Neural crest cell (in vitro differentiated cells): Measurements from ENCODE around the gene DHDH. TPM values are rescaled to one million over a fixed set of nuclear protein-coding genes. Genes with fewer than 3 reads are reported as not detected.

ENCODE experiments used
- DNase-seq: peaks from one replicate; pipeline ENCODE4 v3.0.0; 2021; ENCODE audit warnings: low read depth, mixed read lengths, low spot score
- H3K27ac Mint-ChIP-seq: one replicate; pipeline ENCODE4 v1.8.0; 2021; ENCODE audit warnings: mild to moderate bottlenecking, mixed read lengths; ENCODE audit not compliant: unreplicated experiment
- H3K27me3 Mint-ChIP-seq: 2 replicates; pipeline ENCODE4 v1.8.0; 2021; ENCODE audit warnings: low read depth, mild to moderate bottlenecking, mixed read lengths
- H3K36me3 Mint-ChIP-seq: 2 replicates; pipeline ENCODE4 v1.8.0; 2021; ENCODE audit warnings: low read depth, mild to moderate bottlenecking, mixed read lengths
- H3K4me1 Mint-ChIP-seq: 2 replicates; pipeline ENCODE4 v1.8.0; 2021; ENCODE audit warnings: mixed read lengths
- H3K4me3 Mint-ChIP-seq: one replicate; pipeline ENCODE4 v1.8.0; 2021; ENCODE audit warnings: mild to moderate bottlenecking, mixed read lengths
- H3K9me3 Mint-ChIP-seq: 2 replicates; pipeline ENCODE4 v1.8.0; 2021; ENCODE audit warnings: mixed read lengths
- total RNA-seq: library from RNA; stranded (reverse); gene quantifications from 2 replicates; pipeline ENCODE4 v1.2.1, GENCODE V29; 2021
- TF ChIP-seq, protein P1 (sequence below): fragments of 200-600 bp; sonication (generic); conservative IDR thresholded peaks from 2 replicates; pipeline ENCODE4 v1.5.0; 2021; ENCODE audit warnings: antibody characterized with exemption, mild to moderate bottlenecking

DHDH gene
- total RNA-seq, 1 donor from 2014 or later: 0.47 TPM

DNA sequence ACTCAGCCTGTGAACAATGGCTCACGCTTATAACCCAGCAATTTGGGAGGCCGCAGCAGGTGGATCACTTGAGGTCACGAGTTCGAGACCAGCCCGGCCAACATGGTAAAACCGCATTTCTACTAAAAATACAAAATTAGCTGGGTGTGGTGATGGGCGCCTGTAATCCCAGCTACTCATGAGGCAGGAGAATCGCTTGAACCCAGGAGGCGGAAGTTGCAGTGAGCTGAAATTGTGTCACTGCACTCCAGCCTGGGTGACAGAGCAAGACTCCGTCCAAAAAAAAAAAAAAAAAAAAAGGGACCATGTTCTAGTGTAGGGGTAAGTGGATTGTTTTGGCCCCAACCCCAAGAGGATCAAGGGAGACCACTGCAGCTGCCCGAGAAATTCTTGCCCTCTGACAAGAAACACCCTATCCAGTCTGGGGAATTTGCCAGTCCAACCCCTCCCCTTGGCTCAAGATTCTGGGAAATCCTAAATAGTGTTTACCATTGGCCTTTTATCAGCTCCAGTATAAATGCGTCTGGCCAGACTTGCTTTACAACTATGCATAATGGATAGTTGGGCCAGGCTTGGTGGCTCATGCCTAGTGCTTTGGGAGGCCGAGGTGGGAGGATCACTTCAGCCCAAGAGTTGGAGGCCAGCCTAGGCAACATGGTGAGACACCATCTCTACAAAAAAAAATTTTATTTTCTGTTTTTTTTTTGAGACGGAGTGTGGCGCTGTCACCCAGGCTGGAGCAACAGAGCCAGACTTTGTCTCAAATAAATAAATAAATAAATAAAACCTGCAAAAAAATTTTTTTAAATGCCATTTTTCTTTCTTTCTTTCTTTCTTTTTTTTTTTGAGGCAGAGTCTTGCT is 5.1 kb upstream of the DHDH start:
- Mint-ChIP-seq H3K36me3 (no peaks in the 10 kb centered on the region), H3K9me3 (no peaks in the 10 kb centered on the region), H3K4me1 (peaks cover 7% of the 10 kb centered on the region), H3K27me3 (peaks cover 27% of the 10 kb centered on the region), H3K27ac (no peak overlapping the region), H3K4me3 (no peak overlapping the region)
- TF ChIP-seq, protein P1, sequence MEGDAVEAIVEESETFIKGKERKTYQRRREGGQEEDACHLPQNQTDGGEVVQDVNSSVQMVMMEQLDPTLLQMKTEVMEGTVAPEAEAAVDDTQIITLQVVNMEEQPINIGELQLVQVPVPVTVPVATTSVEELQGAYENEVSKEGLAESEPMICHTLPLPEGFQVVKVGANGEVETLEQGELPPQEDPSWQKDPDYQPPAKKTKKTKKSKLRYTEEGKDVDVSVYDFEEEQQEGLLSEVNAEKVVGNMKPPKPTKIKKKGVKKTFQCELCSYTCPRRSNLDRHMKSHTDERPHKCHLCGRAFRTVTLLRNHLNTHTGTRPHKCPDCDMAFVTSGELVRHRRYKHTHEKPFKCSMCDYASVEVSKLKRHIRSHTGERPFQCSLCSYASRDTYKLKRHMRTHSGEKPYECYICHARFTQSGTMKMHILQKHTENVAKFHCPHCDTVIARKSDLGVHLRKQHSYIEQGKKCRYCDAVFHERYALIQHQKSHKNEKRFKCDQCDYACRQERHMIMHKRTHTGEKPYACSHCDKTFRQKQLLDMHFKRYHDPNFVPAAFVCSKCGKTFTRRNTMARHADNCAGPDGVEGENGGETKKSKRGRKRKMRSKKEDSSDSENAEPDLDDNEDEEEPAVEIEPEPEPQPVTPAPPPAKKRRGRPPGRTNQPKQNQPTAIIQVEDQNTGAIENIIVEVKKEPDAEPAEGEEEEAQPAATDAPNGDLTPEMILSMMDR: no peak
- DNase-seq: no peak

- TF ChIP-seq, protein P1: no peak
- Mint-ChIP-seq H3K9me3 (no peaks in the 10 kb centered on the region), H3K27ac (no peak overlapping the region), H3K4me3 (no peak overlapping the region), H3K36me3 (no peaks in the 10 kb centered on the region), H3K27me3 (peaks cover 37% of the 10 kb centered on the region), H3K4me1 (peaks cover 19% of the 10 kb centered on the region)
- DNase-seq: no peak
These were observed 1.3 kb downstream of the DHDH start for GRCh38 chr19:48934837-48935236.

GRCh38 chr19:48935864-48936263 is 2.4 kb downstream of the DHDH start:
- TF ChIP-seq, protein P1: no peak
- H3K4me3 Mint-ChIP-seq: no peak overlapping the region
- no peaks in the 10 kb centered on the region for H3K36me3 Mint-ChIP-seq
- peaks cover 19% of the 10 kb centered on the region for H3K4me1 Mint-ChIP-seq
- DNase-seq: no peak
- no peaks in the 10 kb centered on the region for H3K9me3 Mint-ChIP-seq
- H3K27me3 Mint-ChIP-seq: peaks cover 37% of the 10 kb centered on the region
- H3K27ac Mint-ChIP-seq: no peak overlapping the region

DNA sequence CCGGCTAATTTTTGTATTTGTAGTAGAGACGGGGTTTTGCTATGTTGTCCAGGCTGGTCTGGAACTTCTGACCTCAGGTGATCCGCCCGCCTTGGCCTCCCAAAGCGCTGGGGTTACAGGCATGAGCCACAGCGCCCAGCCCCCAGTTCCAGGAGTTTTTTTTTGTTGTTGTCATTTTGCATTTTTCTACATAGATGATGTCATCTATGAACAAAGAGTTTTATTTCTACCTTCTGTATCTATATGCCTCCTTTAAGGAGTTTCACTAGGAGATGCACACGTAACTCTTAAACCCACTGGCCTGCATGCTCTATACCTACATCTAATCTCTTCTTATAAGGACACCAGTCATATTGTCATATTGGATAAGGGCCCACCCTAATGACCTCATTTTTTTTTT is 4.8 kb downstream of the DHDH start:
- H3K4me3 Mint-ChIP-seq: no peak overlapping the region
- peaks cover 14% of the 10 kb centered on the region for H3K4me1 Mint-ChIP-seq
- H3K27ac Mint-ChIP-seq: no peak overlapping the region
- TF ChIP-seq, protein P1: no peak
- H3K27me3 Mint-ChIP-seq: peaks cover 16% of the 10 kb centered on the region
- no peaks in the 10 kb centered on the region for H3K9me3 Mint-ChIP-seq
- DNase-seq: no peak
- no peaks in the 10 kb centered on the region for H3K36me3 Mint-ChIP-seq

DNA sequence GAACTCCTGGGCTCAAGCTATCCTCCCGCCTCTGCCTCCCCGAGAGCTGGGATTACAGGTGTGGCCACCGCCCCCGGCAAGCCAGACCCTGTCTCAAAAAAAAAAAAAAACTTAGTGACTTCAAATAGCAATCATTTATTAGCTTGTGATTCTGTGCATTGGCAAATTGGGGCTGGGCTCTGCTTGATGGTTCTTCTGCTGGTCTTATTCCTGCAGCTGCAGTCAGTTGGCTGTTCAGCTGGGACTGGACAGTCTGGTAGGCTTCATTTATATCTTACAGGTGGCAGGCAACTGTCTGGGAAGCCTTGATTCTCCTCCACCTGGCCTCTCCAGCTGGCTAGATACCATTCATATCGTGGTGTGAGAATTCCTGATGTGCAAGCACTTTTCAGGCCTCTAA is 7.4 kb downstream of the DHDH start:
- Mint-ChIP-seq H3K4me3 (no peak overlapping the region), H3K36me3 (no peaks in the 10 kb centered on the region), H3K27ac (no peak overlapping the region), H3K4me1 (no peaks in the 10 kb centered on the region), H3K27me3 (no peaks in the 10 kb centered on the region), H3K9me3 (no peaks in the 10 kb centered on the region)
- DNase-seq: no peak
- TF ChIP-seq, protein P1: no peak
